ENCODE data around the gene TMEM138.

GRCh38 chr11:61417670-61418069 is 55.5 kb downstream of the TMEM138 start:
- TF ChIP-seq CTCF (IDR thresholded peaks at IDR 0.05) (no peak), POLR2A (IDR thresholded peaks at IDR 0.05) (no peak)

Data from body of pancreas (tissue), 4 donors.